Hematopoietic multipotent progenitor cell treated with erythropoietin and hydrocortisone succinate and interleukin-3 and kit ligand, for 15 days (in vitro differentiated cells): ENCODE data around the gene HOXB9.
A peak's percentile ranks its signal among the peaks of the same experiment; 100 is the strongest.

Experiments used
- DNase-seq: peaks from one replicate; pipeline ENCODE4 v3.0.0-alpha.2; 2015; ENCODE audit warnings: low spot score

HOXB9 gene

GRCh38 chr17:48624118-48624517, 2.0 kb downstream of the HOXB9 start:
- no peak for DNase-seq

GRCh38 chr17:48623583-48623982, 2.6 kb downstream of the HOXB9 start:
- no peak for DNase-seq

GRCh38 chr17:48622857-48623256, 3.3 kb downstream of the HOXB9 start:
- DNase-seq = no peak

- DNase-seq = no peak
Measured at GRCh38 chr17:48621410-48622392, 4.5 kb downstream of the HOXB9 start.

GRCh38 chr17:48620461-48621139, 5.6 kb downstream of the HOXB9 start:
- DNase-seq = no peak

- no peak for DNase-seq
Measured at GRCh38 chr17:48619826-48620449, 6.2 kb downstream of the HOXB9 start.

- DNase-seq = peak; percentile 79
Measured at GRCh38 chr17:48618256-48618896, 7.8 kb downstream of the HOXB9 start.

GRCh38 chr17:48617471-48618255, 8.5 kb downstream of the HOXB9 start:
- DNase-seq = no peak

- no peak for DNase-seq
Measured at GRCh38 chr17:48616717-48617470, 9.3 kb downstream of the HOXB9 start.

GRCh38 chr17:48615963-48616716, 10.0 kb downstream of the HOXB9 start:
- no peak for DNase-seq

GRCh38 chr17:48615047-48615962, 10.9 kb downstream of the HOXB9 start, which contains the start of gene HOXB8:
Gene HOXB8, minus strand, starts transcription at chr17:48615292. Its CDS starts 588 bp downstream, at chr17:48614704.
- DNase-seq = no peak

- no peak for DNase-seq
Measured at GRCh38 chr17:48613862-48614694, 12.1 kb downstream of the HOXB9 start.

- no peak for DNase-seq
Measured at GRCh38 chr17:48612854-48613691, 13.1 kb downstream of the HOXB9 start.

- no peak for DNase-seq
Measured at GRCh38 chr17:48612456-48612853, 13.7 kb downstream of the HOXB9 start.

- DNase-seq = no peak
Measured at GRCh38 chr17:48611681-48612455, 14.3 kb downstream of the HOXB9 start.

GRCh38 chr17:48611213-48611612, 14.9 kb downstream of the HOXB9 start:
- no peak for DNase-seq
